NCI-H82 treated with DMSO at 0.1 percent for 48 hours (cell line): Measurements from ENCODE around the gene NDUFS7.
A peak's percentile ranks its signal among the peaks of the same experiment; 100 is the strongest.
"Not testable (repeated sequence)": the region's sequence is repeated elsewhere in the genome, so short reads cannot be mapped to it uniquely, and the experiment has no call there.

Experiments
- DNase-seq: peaks from one replicate; lab custom pipeline; 2025; ENCODE audit not compliant: unreplicated experiment; lab: John Stamatoyannopoulos, UW

NDUFS7 gene

DNA sequence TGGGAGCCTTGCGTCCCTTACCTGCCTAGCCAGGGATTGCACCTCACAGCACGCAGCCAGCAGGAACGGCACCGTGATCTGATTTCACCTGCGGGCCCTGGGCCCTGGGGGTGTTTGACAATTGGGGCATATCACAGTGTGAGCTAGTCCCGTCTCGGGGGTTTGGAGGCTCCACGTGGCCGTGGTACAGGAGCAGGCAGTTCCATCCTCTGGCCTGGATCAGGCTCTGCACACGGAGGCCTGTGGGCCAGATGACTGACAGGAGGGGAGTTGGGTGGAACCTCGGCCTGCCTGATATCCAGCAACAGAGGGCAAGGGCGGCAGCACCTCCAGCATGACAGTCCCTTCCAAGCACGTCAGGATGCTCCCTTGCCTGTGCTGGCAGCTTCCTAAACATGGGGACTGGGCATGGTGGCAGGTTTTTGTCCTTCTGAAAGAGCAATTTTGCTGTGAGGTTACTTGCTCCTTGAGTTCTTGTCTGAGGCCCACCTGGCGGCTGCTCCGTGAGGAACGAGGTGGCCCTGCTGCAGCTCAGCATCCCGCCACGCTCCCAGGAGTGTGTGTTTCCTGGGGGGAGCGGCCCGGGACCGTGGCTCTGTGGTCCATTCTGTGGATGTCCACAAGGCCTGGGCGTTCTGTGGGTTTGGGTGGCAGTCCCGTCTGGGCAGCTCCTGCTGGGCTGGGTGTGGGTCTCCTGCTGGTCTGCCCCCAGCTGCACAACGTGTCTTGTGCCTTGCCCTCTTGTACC is 48.2 kb downstream of the NDUFS7 start:
- no peak for DNase-seq

DNA sequence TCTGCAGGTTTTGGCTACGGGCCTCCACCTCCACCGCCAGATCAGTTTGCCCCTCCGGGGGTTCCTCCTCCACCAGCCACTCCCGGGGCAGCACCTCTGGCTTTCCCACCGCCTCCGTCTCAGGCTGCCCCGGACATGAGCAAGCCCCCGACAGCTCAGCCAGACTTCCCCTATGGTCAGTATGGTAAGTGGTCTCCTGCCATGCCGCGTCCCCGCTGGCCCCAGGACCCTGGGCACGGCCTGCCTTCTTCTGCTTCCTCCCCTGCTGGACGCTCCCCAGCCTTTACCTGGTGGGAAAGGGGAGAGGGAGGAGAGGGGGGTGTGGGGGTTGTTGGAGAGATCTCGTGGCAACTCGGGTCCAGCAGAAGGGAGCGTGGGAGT is 48.8 kb downstream of the NDUFS7 start:
- DNase-seq = no peak

DNA sequence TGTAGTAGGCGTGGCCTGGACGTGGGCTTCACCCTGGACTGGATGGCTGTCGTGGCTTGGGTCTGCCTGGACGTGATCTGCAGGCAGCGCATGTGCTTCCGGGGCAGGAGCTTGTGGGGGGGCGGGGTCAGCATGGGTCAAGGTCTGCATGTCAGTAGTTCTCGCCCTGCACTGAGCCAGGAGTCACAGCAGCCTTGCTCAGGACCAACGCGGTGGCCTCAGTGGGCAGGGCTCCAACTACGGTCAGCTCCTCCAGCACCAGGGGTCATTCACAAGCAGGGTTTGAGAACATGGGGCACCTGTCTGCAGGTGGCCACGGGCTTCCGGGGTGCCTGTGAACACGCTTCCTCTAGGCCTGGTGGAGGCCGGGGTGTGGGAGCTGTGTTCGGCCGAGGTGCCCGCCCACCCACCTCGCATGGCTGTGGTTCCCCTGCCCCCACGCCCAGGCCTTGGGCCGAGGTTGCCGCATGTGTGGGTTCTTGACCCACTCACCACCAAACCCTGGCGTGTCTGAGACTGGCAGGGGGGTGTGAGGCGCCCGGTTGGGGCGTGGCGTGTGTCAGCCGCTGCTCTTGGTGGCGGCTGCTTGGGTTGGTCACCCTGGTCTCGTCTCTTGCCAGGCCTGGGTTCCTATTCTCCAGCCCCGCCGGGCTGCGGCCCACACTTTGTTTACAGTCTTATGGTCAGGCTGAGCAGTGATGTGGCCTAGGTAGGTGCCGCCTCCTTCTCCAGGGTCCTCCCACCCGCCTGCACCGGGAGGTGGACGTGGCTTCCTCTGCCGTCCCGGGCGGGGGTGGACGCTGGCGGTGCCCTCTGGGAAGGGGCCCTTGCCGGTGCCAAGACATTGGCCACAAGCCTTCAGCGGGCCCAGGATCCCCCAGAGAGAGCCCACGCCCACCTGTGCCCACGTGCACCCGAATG is 49.7 kb downstream of the NDUFS7 start:
- DNase-seq = no peak

DNA sequence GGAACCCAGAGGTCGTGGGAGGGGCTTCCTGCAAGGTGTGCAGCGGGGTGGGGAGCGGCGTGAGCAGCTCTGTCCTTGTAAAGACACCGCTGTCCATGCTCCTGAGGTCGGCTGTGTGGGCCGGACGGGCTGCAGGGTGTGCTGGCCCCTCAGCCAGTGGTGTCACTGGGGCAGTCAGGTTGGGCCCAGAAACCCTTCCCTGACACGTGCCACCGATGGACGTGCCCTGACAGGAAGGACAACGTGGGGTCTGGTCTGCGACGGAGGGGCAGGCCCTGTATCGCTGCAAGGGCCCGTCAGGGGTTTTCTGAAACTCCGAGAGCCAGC is 50.3 kb downstream of the NDUFS7 start:
- no peak for DNase-seq

DNA sequence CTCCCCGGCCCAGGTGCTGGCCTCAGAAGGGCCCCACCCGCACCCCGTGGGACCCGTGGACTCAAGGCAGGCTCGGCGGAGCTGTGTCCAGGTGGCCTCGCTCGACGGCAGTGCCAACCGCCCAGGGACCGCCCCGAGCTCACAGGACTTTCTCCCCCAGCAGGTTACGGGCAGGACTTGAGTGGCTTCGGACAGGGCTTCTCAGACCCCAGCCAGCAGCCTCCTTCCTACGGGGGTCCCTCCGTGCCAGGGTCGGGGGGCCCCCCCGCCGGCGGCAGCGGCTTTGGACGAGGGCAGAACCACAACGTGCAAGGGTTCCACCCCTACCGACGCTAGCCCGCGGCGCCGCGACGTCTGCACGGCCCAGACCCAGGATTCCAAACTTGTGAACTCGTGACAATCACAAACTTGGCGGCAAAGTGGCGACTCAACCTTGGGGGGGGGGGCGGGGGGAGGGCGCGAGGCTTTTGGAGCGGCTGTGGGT is 50.9 kb downstream of the NDUFS7 start:
- no peak for DNase-seq

DNA sequence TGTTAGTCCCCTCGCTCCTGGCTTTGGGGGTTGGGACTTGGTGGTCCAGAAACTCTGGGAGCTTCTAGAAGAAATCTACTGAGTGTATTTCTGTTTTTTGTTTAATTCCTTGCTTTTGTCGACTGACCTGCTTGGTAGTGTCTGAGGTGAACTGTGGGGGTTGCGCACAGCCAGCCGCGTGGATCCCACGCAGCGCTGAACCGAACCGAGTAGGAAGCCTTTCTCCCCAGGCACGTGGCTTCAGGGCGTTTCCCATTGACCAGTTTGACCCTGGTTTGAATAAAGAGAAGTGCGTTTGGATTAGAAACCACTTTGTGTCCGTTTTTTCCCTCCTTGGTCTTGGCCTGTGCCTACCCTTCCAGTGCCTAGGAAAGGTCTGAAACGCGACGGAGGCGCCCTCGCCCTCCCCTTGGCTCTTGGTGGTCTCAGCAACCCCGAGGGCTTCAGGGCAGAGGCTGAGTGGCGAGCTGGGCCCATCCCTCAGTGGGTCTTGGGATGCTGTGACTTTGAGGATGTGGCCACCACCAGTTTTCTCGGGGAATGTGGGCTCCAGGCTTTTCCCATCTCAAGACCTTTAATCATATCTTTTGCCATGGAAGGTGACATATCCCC is 51.8 kb downstream of the NDUFS7 start:
- DNase-seq = no peak

DNA sequence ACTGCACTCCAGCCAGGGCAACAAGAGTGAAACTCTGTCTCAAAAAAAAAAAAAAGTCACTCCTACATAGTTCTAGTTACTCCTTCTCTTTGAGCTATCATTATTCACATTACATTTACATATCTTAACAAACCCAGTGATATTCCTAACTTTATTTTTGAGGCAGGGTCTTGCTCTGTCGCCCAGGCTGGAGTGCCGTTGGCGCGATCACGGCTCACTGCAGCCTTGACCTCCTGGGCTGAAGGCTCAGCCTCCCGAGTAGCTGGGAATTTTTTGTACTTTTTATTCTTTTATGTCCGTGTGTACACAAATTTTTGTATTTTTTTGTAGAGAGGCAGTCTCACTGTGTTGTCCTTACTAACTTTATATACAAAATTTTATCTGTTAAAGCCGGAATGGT is 53.9 kb downstream of the NDUFS7 start:
- DNase-seq = no peak

DNA sequence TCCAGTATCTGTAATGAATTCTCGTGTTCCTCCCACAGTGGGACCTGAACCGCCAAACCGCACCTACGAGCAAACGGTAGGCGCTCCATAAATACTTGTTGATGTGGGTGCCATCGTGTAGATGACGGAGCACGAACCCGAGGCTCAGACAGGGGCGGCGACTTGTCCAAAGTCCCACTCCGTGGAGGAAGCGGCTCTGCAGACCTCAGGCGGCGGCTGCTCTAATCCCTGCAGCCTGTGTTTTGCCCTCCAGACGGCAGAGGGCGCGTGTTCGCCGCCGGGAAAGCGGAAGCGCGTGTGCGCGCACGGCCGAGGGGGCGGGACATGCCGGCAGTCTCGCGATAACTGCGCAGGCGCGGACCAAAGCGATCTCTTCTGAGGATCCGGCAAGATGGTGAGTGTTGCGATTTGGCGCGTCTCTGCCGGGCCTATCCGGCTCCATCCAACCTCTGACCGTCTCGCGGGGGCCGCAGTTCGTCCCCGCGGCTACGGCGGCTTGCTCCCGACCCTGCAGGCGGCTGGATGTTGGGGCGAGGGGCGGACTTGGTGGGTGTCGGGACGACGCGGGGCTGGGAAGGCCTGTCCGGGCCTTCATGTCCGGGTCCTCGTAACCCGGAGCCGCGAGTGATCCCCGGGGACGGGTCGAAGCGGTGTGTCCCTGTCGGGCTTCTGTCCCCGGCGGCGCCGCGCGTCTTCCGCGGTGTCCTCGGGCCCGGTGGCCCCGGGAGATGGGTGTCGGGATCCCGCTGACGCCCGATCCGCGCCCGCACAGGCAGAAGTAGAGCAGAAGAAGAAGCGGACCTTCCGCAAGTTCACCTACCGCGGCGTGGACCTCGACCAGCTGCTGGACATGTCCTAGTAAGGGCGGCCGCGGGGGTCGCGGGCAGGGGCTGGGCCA is 54.6 kb downstream of the NDUFS7 start, which contains the start of gene RPS15:
Gene RPS15 (plus strand): TSS at position 362 of the 898 bp plus-strand sequence. CDS start 30 bp downstream, at position 392.
- peak; percentile 52 for DNase-seq

DNA sequence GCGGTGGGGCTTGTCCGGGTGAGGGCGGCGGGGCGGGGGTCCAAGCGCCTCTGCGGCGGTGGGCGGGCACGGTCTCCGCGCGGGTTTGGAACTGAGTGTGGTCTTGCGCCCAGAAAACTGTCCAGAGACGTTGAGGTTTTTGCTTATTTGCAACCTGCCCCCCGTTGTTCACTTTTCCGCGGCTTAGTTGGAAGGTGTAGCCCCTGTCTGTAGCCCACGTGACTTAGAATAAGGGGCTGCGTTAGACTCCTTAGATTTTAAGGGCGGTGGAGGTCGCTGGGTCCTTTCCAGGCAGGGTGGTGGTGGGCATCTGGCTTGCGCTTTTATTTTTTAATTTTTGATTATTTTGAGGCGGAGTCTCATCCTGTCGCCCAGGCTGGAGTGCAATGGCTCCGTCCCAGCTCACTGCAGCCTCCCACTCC is 55.2 kb downstream of the NDUFS7 start:
- DNase-seq = no peak

DNA sequence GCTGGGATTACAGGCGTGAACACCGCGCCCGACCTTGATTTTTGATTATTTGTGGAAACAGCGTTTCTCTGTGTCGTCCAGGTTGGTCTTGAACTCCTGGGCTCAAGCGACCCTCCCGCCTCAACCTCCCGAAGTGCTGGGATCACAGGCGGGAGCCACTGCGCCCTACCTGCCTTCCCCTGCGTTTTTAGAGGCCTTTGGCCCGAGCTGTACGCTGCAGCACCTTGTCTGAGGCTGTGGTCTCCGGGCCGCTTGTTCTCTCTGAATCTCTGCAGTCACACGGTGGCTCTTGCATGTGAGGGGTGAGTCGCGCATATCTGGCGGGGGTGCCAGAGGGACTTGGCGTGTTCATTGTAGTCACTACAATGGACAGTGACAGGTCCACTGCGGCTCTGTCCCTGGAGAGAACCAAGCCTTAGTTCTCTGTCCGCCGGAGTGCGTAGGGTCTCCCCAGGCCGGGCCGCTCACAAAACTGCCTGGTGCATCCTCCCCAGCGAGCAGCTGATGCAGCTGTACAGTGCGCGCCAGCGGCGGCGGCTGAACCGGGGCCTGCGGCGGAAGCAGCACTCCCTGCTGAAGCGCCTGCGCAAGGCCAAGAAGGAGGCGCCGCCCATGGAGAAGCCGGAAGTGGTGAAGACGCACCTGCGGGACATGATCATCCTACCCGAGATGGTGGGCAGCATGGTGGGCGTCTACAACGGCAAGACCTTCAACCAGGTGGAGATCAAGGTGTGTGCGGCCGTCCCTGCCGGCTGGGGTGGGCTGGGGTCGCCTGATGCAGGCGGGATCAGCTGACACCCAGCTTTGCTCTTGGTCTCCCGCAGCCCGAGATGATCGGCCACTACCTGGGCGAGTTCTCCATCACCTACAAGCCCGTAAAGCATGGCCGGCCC is 56.1 kb downstream of the NDUFS7 start:
- not testable (repeated sequence) for DNase-seq

DNA sequence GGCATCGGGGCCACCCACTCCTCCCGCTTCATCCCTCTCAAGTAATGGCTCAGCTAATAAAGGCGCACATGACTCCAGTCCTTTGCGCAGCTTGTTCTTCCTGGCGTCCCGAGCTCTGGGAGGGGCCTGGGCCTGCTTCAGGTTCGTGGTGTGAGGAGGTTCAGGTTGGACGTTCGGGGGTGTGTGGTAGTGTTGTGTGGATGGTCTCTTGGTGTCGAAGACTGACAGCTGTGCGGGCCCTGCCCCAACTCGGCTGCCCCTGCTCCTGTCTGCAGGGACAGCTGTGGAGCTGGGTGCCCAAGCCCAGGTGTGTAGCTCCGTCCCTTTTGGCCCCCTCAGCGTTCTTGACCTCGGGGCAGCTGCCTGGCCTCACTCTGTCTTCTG is 56.7 kb downstream of the NDUFS7 start:
- no peak for DNase-seq

DNA sequence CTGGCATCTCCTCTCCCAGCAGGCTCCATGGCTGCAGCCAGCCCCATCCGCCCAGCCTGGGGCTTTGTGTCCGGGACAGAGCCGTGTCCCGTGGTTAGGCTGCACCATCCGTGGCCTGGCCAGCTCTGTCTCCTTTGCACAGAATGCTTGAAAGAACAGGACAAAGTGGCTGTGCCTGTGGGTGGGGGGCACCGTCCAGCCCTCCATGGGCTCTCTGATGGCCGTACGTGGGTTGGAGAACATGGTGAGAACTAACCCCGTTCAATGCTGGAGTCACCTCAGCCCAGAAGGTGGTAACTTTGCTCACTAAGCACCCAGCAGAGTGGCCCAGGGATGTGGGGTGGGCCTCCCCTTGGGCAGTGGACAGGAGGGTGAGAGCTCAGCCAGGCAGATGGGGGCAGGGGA is 57.3 kb downstream of the NDUFS7 start:
- no peak for DNase-seq

DNA sequence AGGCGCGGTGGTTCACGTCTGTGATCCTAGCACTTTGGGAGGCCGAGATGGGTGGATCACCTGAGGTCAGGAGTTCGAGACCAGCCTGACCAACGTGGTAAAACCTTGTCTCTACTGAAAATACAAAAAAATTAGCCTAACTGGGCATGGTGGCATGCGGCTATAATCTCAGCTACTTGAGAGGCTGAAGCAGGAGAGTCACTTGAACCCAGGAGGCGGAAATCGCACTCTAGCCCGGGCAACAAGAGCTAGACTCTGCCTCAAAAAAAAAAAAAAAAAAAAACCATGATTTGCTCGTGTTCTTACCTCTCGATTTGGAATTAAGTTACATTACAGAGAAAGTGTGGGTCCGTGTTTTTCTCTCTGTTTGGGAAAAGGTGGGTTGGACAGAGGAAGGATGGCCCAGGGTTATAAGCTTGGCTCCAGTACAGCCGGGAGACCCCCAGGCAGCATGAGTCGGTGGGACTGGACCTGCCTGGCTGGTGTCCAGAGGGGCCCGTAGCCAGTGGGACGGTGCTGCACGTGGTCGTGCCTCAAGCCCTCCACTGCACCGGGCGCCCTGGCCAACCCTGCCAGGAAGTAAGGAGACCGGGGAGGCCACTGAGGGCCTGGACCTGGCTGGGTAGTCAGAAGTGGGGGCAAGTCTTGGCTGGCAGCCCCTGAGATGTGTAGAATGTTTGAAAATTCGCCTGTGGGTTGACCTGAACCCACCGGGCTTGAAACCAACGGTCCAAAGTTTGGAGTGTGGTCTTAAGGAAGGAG is 58.2 kb downstream of the NDUFS7 start:
- no peak for DNase-seq
